Measurements from ENCODE around the gene SYT13.

SYT13 gene

GRCh38 chr11:45303316-45303715 lies 17.2 kb upstream of the SYT13 start:
- no peak for TF ChIP-seq MAX (IDR thresholded peaks at IDR 0.05)
- no peak for TF ChIP-seq NFIC (IDR thresholded peaks at IDR 0.05)
- TF ChIP-seq CEBPB (IDR thresholded peaks at IDR 0.05): no peak
- TF ChIP-seq EGR1 (IDR thresholded peaks at IDR 0.05): no peak
- TF ChIP-seq EP300 (IDR thresholded peaks at IDR 0.05; ENCODE audit: borderline replicate concordance): no peak
- TF ChIP-seq ZBTB7A (IDR thresholded peaks at IDR 0.05; ENCODE audit: low read depth): no peak
- no peak for TF ChIP-seq YY1 (IDR thresholded peaks at IDR 0.05; ENCODE audit: low read depth)

- no peak for TF ChIP-seq USF1 (IDR thresholded peaks at IDR 0.05)
- TF ChIP-seq TCF12 (IDR thresholded peaks at IDR 0.05; ENCODE audit: low read depth): no peak
- TF ChIP-seq YY1 (IDR thresholded peaks at IDR 0.05; ENCODE audit: low read depth): no peak
- TF ChIP-seq RAD21 (IDR thresholded peaks at IDR 0.05; ENCODE audit: low read depth): no peak
- no peak for TF ChIP-seq TAF1 (IDR thresholded peaks at IDR 0.05; ENCODE audit: low read depth)
- no peak for TF ChIP-seq EGR1 (IDR thresholded peaks at IDR 0.05)
- TF ChIP-seq CREB1 (IDR thresholded peaks at IDR 0.05; ENCODE audit: low read depth): no peak
- no peak for TF ChIP-seq MAX (IDR thresholded peaks at IDR 0.05)
- no peak for TF ChIP-seq NFIC (IDR thresholded peaks at IDR 0.05)
- TF ChIP-seq ZBTB7A (IDR thresholded peaks at IDR 0.05; ENCODE audit: low read depth): no peak
- TF ChIP-seq CEBPB (IDR thresholded peaks at IDR 0.05): no peak
Measured at GRCh38 chr11:45301537-45302246, 15.6 kb upstream of the SYT13 start.

- no peak for TF ChIP-seq CREB1 (IDR thresholded peaks at IDR 0.05; ENCODE audit: low read depth)
- TF ChIP-seq CEBPB (IDR thresholded peaks at IDR 0.05): no peak
- TF ChIP-seq EGR1 (IDR thresholded peaks at IDR 0.05): no peak
- no peak for TF ChIP-seq REST (IDR thresholded peaks at IDR 0.05; ENCODE audit: low read depth)
- TF ChIP-seq EP300 (IDR thresholded peaks at IDR 0.05; ENCODE audit: borderline replicate concordance): no peak
- TF ChIP-seq TEAD4 (IDR thresholded peaks at IDR 0.05): no peak
- TF ChIP-seq TCF12 (IDR thresholded peaks at IDR 0.05; ENCODE audit: low read depth): no peak
- no peak for TF ChIP-seq NFIC (IDR thresholded peaks at IDR 0.05)
- no peak for TF ChIP-seq RAD21 (IDR thresholded peaks at IDR 0.05; ENCODE audit: low read depth)
- no peak for TF ChIP-seq YY1 (IDR thresholded peaks at IDR 0.05; ENCODE audit: low read depth)
- no peak for TF ChIP-seq MAX (IDR thresholded peaks at IDR 0.05)
- TF ChIP-seq ZBTB7A (IDR thresholded peaks at IDR 0.05; ENCODE audit: low read depth): no peak
- TF ChIP-seq TAF1 (IDR thresholded peaks at IDR 0.05; ENCODE audit: low read depth): no peak
- TF ChIP-seq FOXM1 (IDR thresholded peaks at IDR 0.05; ENCODE audit: borderline replicate concordance, low read depth): no peak
- no peak for TF ChIP-seq USF1 (IDR thresholded peaks at IDR 0.05)
Measured at GRCh38 chr11:45300715-45301114, 14.6 kb upstream of the SYT13 start.

- TF ChIP-seq TAF1 (IDR thresholded peaks at IDR 0.05; ENCODE audit: low read depth) (no peak), EP300 (IDR thresholded peaks at IDR 0.05; ENCODE audit: borderline replicate concordance) (no peak), EGR1 (IDR thresholded peaks at IDR 0.05) (no peak), TEAD4 (IDR thresholded peaks at IDR 0.05) (no peak), CEBPB (IDR thresholded peaks at IDR 0.05) (no peak), FOXM1 (IDR thresholded peaks at IDR 0.05; ENCODE audit: borderline replicate concordance, low read depth) (no peak), USF1 (IDR thresholded peaks at IDR 0.05) (no peak), REST (IDR thresholded peaks at IDR 0.05; ENCODE audit: low read depth) (no peak), NFIC (IDR thresholded peaks at IDR 0.05) (no peak), YY1 (IDR thresholded peaks at IDR 0.05; ENCODE audit: low read depth) (no peak), TCF12 (IDR thresholded peaks at IDR 0.05; ENCODE audit: low read depth) (no peak), ZBTB7A (IDR thresholded peaks at IDR 0.05; ENCODE audit: low read depth) (no peak), CREB1 (IDR thresholded peaks at IDR 0.05; ENCODE audit: low read depth) (no peak), RAD21 (IDR thresholded peaks at IDR 0.05; ENCODE audit: low read depth) (no peak), MAX (IDR thresholded peaks at IDR 0.05) (no peak)
Measured at GRCh38 chr11:45298718-45299117, 12.6 kb upstream of the SYT13 start.

GRCh38 chr11:45296075-45296474 lies 9.9 kb upstream of the SYT13 start:
- TF ChIP-seq EGR1 (IDR thresholded peaks at IDR 0.05): no peak
- TF ChIP-seq MAX (IDR thresholded peaks at IDR 0.05): no peak
- TF ChIP-seq TAF1 (IDR thresholded peaks at IDR 0.05; ENCODE audit: low read depth): no peak
- TF ChIP-seq YY1 (IDR thresholded peaks at IDR 0.05; ENCODE audit: low read depth): no peak
- TF ChIP-seq ZBTB7A (IDR thresholded peaks at IDR 0.05; ENCODE audit: low read depth): no peak
- TF ChIP-seq USF1 (IDR thresholded peaks at IDR 0.05): no peak
- TF ChIP-seq CEBPB (IDR thresholded peaks at IDR 0.05): no peak
- no peak for TF ChIP-seq EP300 (IDR thresholded peaks at IDR 0.05; ENCODE audit: borderline replicate concordance)
- TF ChIP-seq REST (IDR thresholded peaks at IDR 0.05; ENCODE audit: low read depth): no peak
- no peak for TF ChIP-seq FOXM1 (IDR thresholded peaks at IDR 0.05; ENCODE audit: borderline replicate concordance, low read depth)
- no peak for TF ChIP-seq TCF12 (IDR thresholded peaks at IDR 0.05; ENCODE audit: low read depth)
- no peak for TF ChIP-seq NFIC (IDR thresholded peaks at IDR 0.05)
- TF ChIP-seq CREB1 (IDR thresholded peaks at IDR 0.05; ENCODE audit: low read depth): no peak
- TF ChIP-seq RAD21 (IDR thresholded peaks at IDR 0.05; ENCODE audit: low read depth): no peak
- no peak for TF ChIP-seq TEAD4 (IDR thresholded peaks at IDR 0.05)

Measured in Ishikawa (cell line).